Measurements from ENCODE around the gene RUBCNL. TPM values are rescaled to one million over a fixed set of nuclear protein-coding genes. Genes with fewer than 3 reads are reported as not detected.

RUBCNL gene
- total RNA-seq, 1 experiment from 2014 or later: 16.0 TPM

- intact Hi-C loops (cut with micrococcal nuclease; ENCODE audit: unreplicated experiment): no loop called here
- H3K4me3 Mint-ChIP-seq (ENCODE audit: unreplicated experiment): no peak overlapping the region
- H3K27ac Mint-ChIP-seq (ENCODE audit: unreplicated experiment): no peak overlapping the region
- BruUV-seq (replicated peaks): no TSS peak
- Histone ChIP-seq H3K27me3 (replicated peaks; ENCODE audit: control insufficient read depth, insufficient read depth, low read length) (no peaks in the 10 kb centered on the region), H3K4me3 (ENCODE audit: low read depth, low read length) (no peak overlapping the region), H3K36me3 (ENCODE audit: control insufficient read depth, insufficient read depth, low read length) (no peaks in the 10 kb centered on the region), H3K4me1 (no peaks in the 10 kb centered on the region), H3K9me3 (no peaks in the 10 kb centered on the region)
- H3K4me1 Mint-ChIP-seq (ENCODE audit: low read depth, unreplicated experiment): no peaks in the 10 kb centered on the region
- H3K27me3 Mint-ChIP-seq (ENCODE audit: insufficient read depth, unreplicated experiment): no peaks in the 10 kb centered on the region
- CTCF ChIA-PET: no interaction called here
- POLR2A ChIA-PET: no interaction called here
- TF ChIP-seq CTCF (IDR thresholded peaks at IDR 0.05; ENCODE audit: insufficient read depth in 1 of 2, low read depth in 1 of 2, low read length in 1 of 2, severe bottlenecking in 1 of 2, unreplicated experiment in 1 of 2): no peak
- H3K9me3 Mint-ChIP-seq (ENCODE audit: unreplicated experiment): no peaks in the 10 kb centered on the region
- no peak for DNase-seq
- peaks cover 15% of the 10 kb centered on the region for H3K36me3 Mint-ChIP-seq (ENCODE audit: insufficient read depth, unreplicated experiment)
These were observed 41.2 kb downstream of the RUBCNL start for GRCh38 chr13:46345866-46346265.

GRCh38 chr13:46345398-46345797, 41.7 kb downstream of the RUBCNL start:
- TF ChIP-seq CTCF (IDR thresholded peaks at IDR 0.05; ENCODE audit: insufficient read depth in 1 of 2, low read depth in 1 of 2, low read length in 1 of 2, severe bottlenecking in 1 of 2, unreplicated experiment in 1 of 2): no peak

GRCh38 chr13:46343279-46343994, 43.6 kb downstream of the RUBCNL start:
- Mint-ChIP-seq H3K27ac (ENCODE audit: unreplicated experiment) (no peak overlapping the region), H3K9me3 (ENCODE audit: unreplicated experiment) (no peaks in the 10 kb centered on the region), H3K4me1 (ENCODE audit: low read depth, unreplicated experiment) (peaks cover under 1% of the 10 kb centered on the region), H3K4me3 (ENCODE audit: unreplicated experiment) (no peak overlapping the region), H3K27me3 (ENCODE audit: insufficient read depth, unreplicated experiment) (no peaks in the 10 kb centered on the region), H3K36me3 (ENCODE audit: insufficient read depth, unreplicated experiment) (peaks cover 6% of the 10 kb centered on the region)
- no TSS peak for BruUV-seq (replicated peaks)
- Histone ChIP-seq H3K9me3 (no peaks in the 10 kb centered on the region), H3K4me3 (ENCODE audit: low read depth, low read length) (no peak overlapping the region), H3K36me3 (ENCODE audit: control insufficient read depth, insufficient read depth, low read length) (no peaks in the 10 kb centered on the region), H3K4me1 (peaks cover 2% of the 10 kb centered on the region), H3K27me3 (replicated peaks; ENCODE audit: control insufficient read depth, insufficient read depth, low read length) (no peaks in the 10 kb centered on the region)
- no peak for DNase-seq
- ChIA-PET POLR2A (no interaction called here), CTCF (no interaction called here)
- TF ChIP-seq CTCF (IDR thresholded peaks at IDR 0.05; ENCODE audit: insufficient read depth in 1 of 2, low read depth in 1 of 2, low read length in 1 of 2, severe bottlenecking in 1 of 2, unreplicated experiment in 1 of 2): no peak
- intact Hi-C loops (cut with micrococcal nuclease; ENCODE audit: unreplicated experiment): no loop called here

More at GRCh38 chr13:46345398-46345797, 41.7 kb downstream of the RUBCNL start:
- no peaks in the 10 kb centered on the region for H3K27me3 ChIP-seq (replicated peaks; ENCODE audit: control insufficient read depth, insufficient read depth, low read length)
- DNase-seq: no peak
- Mint-ChIP-seq H3K9me3 (ENCODE audit: unreplicated experiment) (no peaks in the 10 kb centered on the region), H3K4me3 (ENCODE audit: unreplicated experiment) (no peak overlapping the region), H3K27ac (ENCODE audit: unreplicated experiment) (no peak overlapping the region), H3K4me1 (ENCODE audit: low read depth, unreplicated experiment) (no peaks in the 10 kb centered on the region), H3K27me3 (ENCODE audit: insufficient read depth, unreplicated experiment) (no peaks in the 10 kb centered on the region), H3K36me3 (ENCODE audit: insufficient read depth, unreplicated experiment) (peaks cover 14% of the 10 kb centered on the region)
- H3K9me3 ChIP-seq: no peaks in the 10 kb centered on the region
- no peak overlapping the region for H3K4me3 ChIP-seq (ENCODE audit: low read depth, low read length)
- no peaks in the 10 kb centered on the region for H3K4me1 ChIP-seq
- ChIA-PET CTCF (no interaction called here), POLR2A (no interaction called here)
- BruUV-seq (replicated peaks): no TSS peak
- H3K36me3 ChIP-seq (ENCODE audit: control insufficient read depth, insufficient read depth, low read length): no peaks in the 10 kb centered on the region
- intact Hi-C loops (cut with micrococcal nuclease; ENCODE audit: unreplicated experiment): no loop called here
